ENCODE results near the gene CCND3.

DNA sequence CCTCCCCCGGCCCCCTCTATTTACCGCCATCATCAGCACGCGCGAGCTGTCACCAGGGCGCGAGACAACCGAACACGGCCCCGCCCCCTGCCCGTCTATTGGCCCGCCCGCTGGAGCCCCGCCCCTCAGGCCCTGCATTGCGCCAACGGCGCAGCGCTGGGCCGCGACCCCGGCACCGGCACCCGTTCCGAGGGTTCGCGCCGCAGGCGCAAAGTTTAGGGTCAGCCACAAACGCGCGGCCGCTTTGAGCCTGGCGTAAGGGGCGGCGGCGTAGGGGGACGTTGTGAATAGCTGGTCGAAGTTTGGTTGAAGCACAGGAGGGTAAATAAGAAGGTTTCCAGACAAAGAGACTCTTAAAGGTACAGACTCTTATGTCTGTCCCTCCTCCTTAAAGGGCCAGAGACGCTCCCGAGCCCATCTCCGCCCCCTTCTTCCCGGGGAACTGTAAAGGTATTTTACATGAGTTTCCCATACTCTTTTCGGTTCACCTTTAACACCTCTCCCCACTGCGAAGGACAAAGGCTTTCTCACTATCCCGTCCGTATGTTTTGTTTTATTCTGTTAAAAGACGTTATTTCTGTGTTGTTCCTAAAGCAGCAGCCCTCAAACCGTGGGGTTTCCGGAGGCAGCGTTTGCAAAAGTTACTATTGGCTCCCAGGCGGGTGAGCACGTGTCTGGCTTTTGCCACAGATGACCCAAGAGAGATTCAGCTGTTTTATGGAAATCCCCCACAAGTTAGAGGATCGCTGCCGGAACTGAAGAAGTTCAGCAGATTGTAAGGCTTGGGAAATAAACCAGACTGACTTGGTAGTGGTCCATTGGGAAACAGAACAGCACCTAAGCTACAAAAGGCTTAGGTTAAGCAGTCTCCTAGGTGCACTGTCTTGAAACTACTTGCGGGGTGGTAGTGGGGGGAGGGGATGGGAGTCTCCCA, 46.0 kb downstream of the CCND3 start, which contains the start of gene USP49:
- TF ChIP-seq HDGF (IDR thresholded peaks at IDR 0.05; ENCODE audit: borderline replicate concordance) (no peak), BHLHE40 (IDR thresholded peaks at IDR 0.05; ENCODE audit: borderline replicate concordance) (no peak), FOXM1 (IDR thresholded peaks at IDR 0.05; ENCODE audit: borderline replicate concordance) (no peak), ARNT (IDR thresholded peaks at IDR 0.05) (no peak), TARDBP (IDR thresholded peaks at IDR 0.05) (no peak), SUZ12 (IDR thresholded peaks at IDR 0.05) (no peak), ZNF384 (IDR thresholded peaks at IDR 0.05) (no peak), NFRKB (IDR thresholded peaks at IDR 0.05) (no peak), SP1 (IDR thresholded peaks at IDR 0.05) (no peak), FOXK2 (IDR thresholded peaks at IDR 0.05) (no peak), ELF4 (IDR thresholded peaks at IDR 0.05) (no peak), CTBP1 (IDR thresholded peaks at IDR 0.05; ENCODE audit: borderline replicate concordance) (no peak)
- TF ChIP-seq, protein P1, sequence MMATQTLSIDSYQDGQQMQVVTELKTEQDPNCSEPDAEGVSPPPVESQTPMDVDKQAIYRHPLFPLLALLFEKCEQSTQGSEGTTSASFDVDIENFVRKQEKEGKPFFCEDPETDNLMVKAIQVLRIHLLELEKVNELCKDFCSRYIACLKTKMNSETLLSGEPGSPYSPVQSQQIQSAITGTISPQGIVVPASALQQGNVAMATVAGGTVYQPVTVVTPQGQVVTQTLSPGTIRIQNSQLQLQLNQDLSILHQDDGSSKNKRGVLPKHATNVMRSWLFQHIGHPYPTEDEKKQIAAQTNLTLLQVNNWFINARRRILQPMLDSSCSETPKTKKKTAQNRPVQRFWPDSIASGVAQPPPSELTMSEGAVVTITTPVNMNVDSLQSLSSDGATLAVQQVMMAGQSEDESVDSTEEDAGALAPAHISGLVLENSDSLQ (IDR thresholded peaks at IDR 0.05) = no peak
